Measurements from ENCODE around the gene ELL2.
"Not testable (repeated sequence)": the region's sequence is repeated elsewhere in the genome, so short reads cannot be mapped to it uniquely, and the experiment has no call there.

Gene ELL2

GRCh38 chr5:95872346-95873268 lies 89.0 kb downstream of the ELL2 start:
- H3K27ac ChIP-seq, result no peak overlapping the region
- no peak for TF ChIP-seq ZFX (IDR thresholded peaks at IDR 0.05; ENCODE audit: borderline replicate concordance)
- no peak for TF ChIP-seq CTCF (IDR thresholded peaks at IDR 0.05)

GRCh38 chr5:95871146-95871806 lies 90.4 kb downstream of the ELL2 start:
- H3K27ac ChIP-seq, result no peak overlapping the region
- no peak for TF ChIP-seq ZFX (IDR thresholded peaks at IDR 0.05; ENCODE audit: borderline replicate concordance)

- TF ChIP-seq CTCF (IDR thresholded peaks at IDR 0.05), result no peak
Observed at GRCh38 chr5:95870105-95870672, 91.5 kb downstream of the ELL2 start.

GRCh38 chr5:95869173-95869855 lies 92.3 kb downstream of the ELL2 start:
- H3K27ac ChIP-seq, result not testable (repeated sequence)

More at GRCh38 chr5:95870105-95870672, 91.5 kb downstream of the ELL2 start:
- H3K27ac ChIP-seq, result no peak overlapping the region

GRCh38 chr5:95868136-95868535 lies 93.5 kb downstream of the ELL2 start:
- no peak for TF ChIP-seq ZFX (IDR thresholded peaks at IDR 0.05; ENCODE audit: borderline replicate concordance)
- TF ChIP-seq CTCF (IDR thresholded peaks at IDR 0.05), result no peak

GRCh38 chr5:95866435-95867040 lies 95.1 kb downstream of the ELL2 start:
- TF ChIP-seq ZFX (IDR thresholded peaks at IDR 0.05; ENCODE audit: borderline replicate concordance) (no peak), CTCF (IDR thresholded peaks at IDR 0.05) (no peak)
- no peak overlapping the region for H3K27ac ChIP-seq

More at GRCh38 chr5:95868136-95868535, 93.5 kb downstream of the ELL2 start:
- H3K27ac ChIP-seq, result no peak overlapping the region

GRCh38 chr5:95864944-95865504 lies 96.6 kb downstream of the ELL2 start:
- TF ChIP-seq CTCF (IDR thresholded peaks at IDR 0.05), result no peak
- no peak for TF ChIP-seq ZFX (IDR thresholded peaks at IDR 0.05; ENCODE audit: borderline replicate concordance)
- H3K27ac ChIP-seq, result no peak overlapping the region

All from 22Rv1 (cell line).